ENCODE data around the gene CEMIP.
"Not testable (repeated sequence)": the region's sequence is repeated elsewhere in the genome, so short reads cannot be mapped to it uniquely, and the experiment has no call there.

The CEMIP gene

GRCh38 chr15:80747317-80748053 lies 31.7 kb upstream of the CEMIP start:
- H3K9me3 Mint-ChIP-seq: peaks cover 7% of the 10 kb centered on the region
- no peak for ATAC-seq
- H3K27me3 Mint-ChIP-seq: peaks cover 8% of the 10 kb centered on the region
- H3K27ac Mint-ChIP-seq: no peak overlapping the region
- H3K4me1 Mint-ChIP-seq: no peaks in the 10 kb centered on the region
- H3K4me3 Mint-ChIP-seq: no peak overlapping the region
- H3K36me3 Mint-ChIP-seq: peaks cover 7% of the 10 kb centered on the region

- Mint-ChIP-seq H3K4me3 (no peak overlapping the region), H3K27me3 (peaks cover 8% of the 10 kb centered on the region), H3K27ac (no peak overlapping the region), H3K9me3 (peaks cover 7% of the 10 kb centered on the region), H3K36me3 (peaks cover 15% of the 10 kb centered on the region), H3K4me1 (no peaks in the 10 kb centered on the region)
- no peak for ATAC-seq
Observed at GRCh38 chr15:80749589-80749988, 29.6 kb upstream of the CEMIP start.

GRCh38 chr15:80750575-80750974 lies 28.6 kb upstream of the CEMIP start:
- no peak overlapping the region for H3K4me3 Mint-ChIP-seq
- ATAC-seq: no peak

GRCh38 chr15:80752204-80752603 lies 27.0 kb upstream of the CEMIP start:
- Mint-ChIP-seq H3K27ac (no peak overlapping the region), H3K9me3 (no peaks in the 10 kb centered on the region), H3K27me3 (no peaks in the 10 kb centered on the region), H3K4me1 (no peaks in the 10 kb centered on the region), H3K36me3 (peaks cover 8% of the 10 kb centered on the region), H3K4me3 (no peak overlapping the region)
- no peak for ATAC-seq

More at GRCh38 chr15:80750575-80750974, 28.6 kb upstream of the CEMIP start:
- Mint-ChIP-seq H3K27ac (no peak overlapping the region), H3K4me1 (no peaks in the 10 kb centered on the region), H3K9me3 (peaks cover 7% of the 10 kb centered on the region), H3K36me3 (peaks cover 15% of the 10 kb centered on the region), H3K27me3 (peaks cover 8% of the 10 kb centered on the region)

GRCh38 chr15:80753161-80753560 lies 26.0 kb upstream of the CEMIP start:
- Mint-ChIP-seq H3K9me3 (no peaks in the 10 kb centered on the region), H3K4me3 (no peak overlapping the region), H3K36me3 (peaks cover 8% of the 10 kb centered on the region), H3K4me1 (no peaks in the 10 kb centered on the region), H3K27me3 (no peaks in the 10 kb centered on the region), H3K27ac (no peak overlapping the region)
- no peak for ATAC-seq

- H3K36me3 Mint-ChIP-seq: peaks cover 8% of the 10 kb centered on the region
- no peaks in the 10 kb centered on the region for H3K27me3 Mint-ChIP-seq
- ATAC-seq: no peak
- no peaks in the 10 kb centered on the region for H3K9me3 Mint-ChIP-seq
- H3K4me3 Mint-ChIP-seq: no peak overlapping the region
- no peaks in the 10 kb centered on the region for H3K4me1 Mint-ChIP-seq
- no peak overlapping the region for H3K27ac Mint-ChIP-seq
Observed at GRCh38 chr15:80754014-80754413, 25.2 kb upstream of the CEMIP start.

- Mint-ChIP-seq H3K9me3 (no peaks in the 10 kb centered on the region), H3K27ac (no peak overlapping the region), H3K36me3 (peaks cover 8% of the 10 kb centered on the region), H3K27me3 (no peaks in the 10 kb centered on the region), H3K4me1 (no peaks in the 10 kb centered on the region), H3K4me3 (no peak overlapping the region)
- ATAC-seq: no peak
Observed at GRCh38 chr15:80755885-80756284, 23.3 kb upstream of the CEMIP start.

- Mint-ChIP-seq H3K27ac (no peak overlapping the region), H3K9me3 (peaks cover 5% of the 10 kb centered on the region), H3K4me3 (no peak overlapping the region), H3K4me1 (no peaks in the 10 kb centered on the region), H3K36me3 (peaks cover 8% of the 10 kb centered on the region), H3K27me3 (no peaks in the 10 kb centered on the region)
- no peak for ATAC-seq
Observed at GRCh38 chr15:80758130-80758745, 20.9 kb upstream of the CEMIP start.

- no peak for ATAC-seq
- H3K36me3 Mint-ChIP-seq: no peaks in the 10 kb centered on the region
- H3K9me3 Mint-ChIP-seq: peaks cover 5% of the 10 kb centered on the region
- H3K27me3 Mint-ChIP-seq: no peaks in the 10 kb centered on the region
- H3K4me1 Mint-ChIP-seq: no peaks in the 10 kb centered on the region
- H3K4me3 Mint-ChIP-seq: no peak overlapping the region
- H3K27ac Mint-ChIP-seq: no peak overlapping the region
Observed at GRCh38 chr15:80760960-80761359, 18.2 kb upstream of the CEMIP start.

- no peak overlapping the region for H3K4me3 Mint-ChIP-seq
- ATAC-seq: no peak
Observed at GRCh38 chr15:80761754-80762153, 17.4 kb upstream of the CEMIP start.

GRCh38 chr15:80763235-80763634 lies 15.9 kb upstream of the CEMIP start:
- not testable (repeated sequence) for H3K27ac Mint-ChIP-seq, H3K9me3 Mint-ChIP-seq, H3K4me3 Mint-ChIP-seq, H3K4me1 Mint-ChIP-seq, H3K27me3 Mint-ChIP-seq, H3K36me3 Mint-ChIP-seq, ATAC-seq

More at GRCh38 chr15:80761754-80762153, 17.4 kb upstream of the CEMIP start:
- Mint-ChIP-seq H3K36me3 (no peaks in the 10 kb centered on the region), H3K4me1 (no peaks in the 10 kb centered on the region), H3K27me3 (no peaks in the 10 kb centered on the region), H3K27ac (no peak overlapping the region), H3K9me3 (peaks cover 5% of the 10 kb centered on the region)

- peaks cover 5% of the 10 kb centered on the region for H3K9me3 Mint-ChIP-seq
- ATAC-seq: no peak
- peaks cover 12% of the 10 kb centered on the region for H3K27me3 Mint-ChIP-seq
- no peaks in the 10 kb centered on the region for H3K4me1 Mint-ChIP-seq
- no peak overlapping the region for H3K27ac Mint-ChIP-seq
- no peaks in the 10 kb centered on the region for H3K36me3 Mint-ChIP-seq
- no peak overlapping the region for H3K4me3 Mint-ChIP-seq
Observed at GRCh38 chr15:80764535-80764934, 14.6 kb upstream of the CEMIP start.

GRCh38 chr15:80766275-80766674 lies 12.9 kb upstream of the CEMIP start:
- no peak for ATAC-seq
- Mint-ChIP-seq H3K27me3 (peaks cover 16% of the 10 kb centered on the region), H3K4me1 (no peaks in the 10 kb centered on the region), H3K36me3 (no peaks in the 10 kb centered on the region), H3K4me3 (no peak overlapping the region), H3K9me3 (peaks cover 5% of the 10 kb centered on the region), H3K27ac (no peak overlapping the region)

GRCh38 chr15:80768158-80768557 lies 11.0 kb upstream of the CEMIP start:
- H3K4me1 Mint-ChIP-seq: no peaks in the 10 kb centered on the region
- H3K36me3 Mint-ChIP-seq: no peaks in the 10 kb centered on the region
- H3K4me3 Mint-ChIP-seq: no peak overlapping the region
- peaks cover 16% of the 10 kb centered on the region for H3K27me3 Mint-ChIP-seq
- no peak for ATAC-seq
- no peak overlapping the region for H3K27ac Mint-ChIP-seq
- no peaks in the 10 kb centered on the region for H3K9me3 Mint-ChIP-seq

GRCh38 chr15:80769153-80769828 lies 9.9 kb upstream of the CEMIP start:
- no peak overlapping the region for H3K4me3 Mint-ChIP-seq
- ATAC-seq: no peak
- peaks cover 16% of the 10 kb centered on the region for H3K27me3 Mint-ChIP-seq
- no peaks in the 10 kb centered on the region for H3K4me1 Mint-ChIP-seq
- no peaks in the 10 kb centered on the region for H3K36me3 Mint-ChIP-seq
- no peaks in the 10 kb centered on the region for H3K9me3 Mint-ChIP-seq
- no peak overlapping the region for H3K27ac Mint-ChIP-seq
